ENCODE measurements around the gene TMEM245. TPM values are rescaled to one million over a fixed set of nuclear protein-coding genes. Genes with fewer than 3 reads are reported as not detected.
A peak's percentile ranks its signal among the peaks of the same experiment; 100 is the strongest.

The TMEM245 gene
- polyA plus RNA-seq, 2 of the 4 experiments (the other 2 are of a cell fraction), result 44.9 to 88.9 TPM

- WGBS (ENCODE audit: missing lambda C conversion rate), result 90% methylated on average over 4 of the region's 4 CpGs
- H3K27ac ChIP-seq, result no peak overlapping the region
- no peak for ATAC-seq
- ChIA-PET CTCF (interaction anchor here (0.6 to 1.3 kb wide), 2 partner anchors 50 to 1556 kb away, joined by 3 read pairs; no protein-coding TSS in a partner anchor), POLR2A (no interaction called here)
- no peak for DNase-seq (ENCODE audit: low read depth in 1 of 2, low spot score in 1 of 2)
- peaks cover 6% of the 10 kb centered on the region; the same call in 2 of the 3 replicates for H3K4me1 ChIP-seq
- no peak for TF ChIP-seq BHLHE40 (IDR thresholded peaks at IDR 0.05; ENCODE audit: low read depth, low read length)
- TF ChIP-seq CHD2 (IDR thresholded peaks at IDR 0.05; ENCODE audit: low read length, partially characterized antibody), result no peak
- no peak for TF ChIP-seq HDAC2 (IDR thresholded peaks at IDR 0.05)
- no peak for TF ChIP-seq HOXB5 (CRISPR knock-in tag; IDR thresholded peaks at IDR 0.05)
- no peak for TF ChIP-seq MAZ (IDR thresholded peaks at IDR 0.05; ENCODE audit: borderline replicate concordance, low read depth, low read length)
- TF ChIP-seq MYC (IDR thresholded peaks at IDR 0.05; ENCODE audit: borderline replicate concordance, low read length), result no peak
- TF ChIP-seq, protein P1, sequence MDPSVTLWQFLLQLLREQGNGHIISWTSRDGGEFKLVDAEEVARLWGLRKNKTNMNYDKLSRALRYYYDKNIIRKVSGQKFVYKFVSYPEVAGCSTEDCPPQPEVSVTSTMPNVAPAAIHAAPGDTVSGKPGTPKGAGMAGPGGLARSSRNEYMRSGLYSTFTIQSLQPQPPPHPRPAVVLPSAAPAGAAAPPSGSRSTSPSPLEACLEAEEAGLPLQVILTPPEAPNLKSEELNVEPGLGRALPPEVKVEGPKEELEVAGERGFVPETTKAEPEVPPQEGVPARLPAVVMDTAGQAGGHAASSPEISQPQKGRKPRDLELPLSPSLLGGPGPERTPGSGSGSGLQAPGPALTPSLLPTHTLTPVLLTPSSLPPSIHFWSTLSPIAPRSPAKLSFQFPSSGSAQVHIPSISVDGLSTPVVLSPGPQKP (IDR thresholded peaks at IDR 0.05; ENCODE audit: low read depth, low read length), result no peak
- FAIRE-seq, result no peak
- H3K9me3 ChIP-seq, result peaks cover 13% of the 10 kb centered on the region; the same call in 2 of the 3 replicates
- no peak overlapping the region for H3K4me2 ChIP-seq
- no peak overlapping the region for H3K4me3 ChIP-seq
Observed at GRCh38 chr9:109002141-109002540, 117.6 kb downstream of the TMEM245 start.

DNA sequence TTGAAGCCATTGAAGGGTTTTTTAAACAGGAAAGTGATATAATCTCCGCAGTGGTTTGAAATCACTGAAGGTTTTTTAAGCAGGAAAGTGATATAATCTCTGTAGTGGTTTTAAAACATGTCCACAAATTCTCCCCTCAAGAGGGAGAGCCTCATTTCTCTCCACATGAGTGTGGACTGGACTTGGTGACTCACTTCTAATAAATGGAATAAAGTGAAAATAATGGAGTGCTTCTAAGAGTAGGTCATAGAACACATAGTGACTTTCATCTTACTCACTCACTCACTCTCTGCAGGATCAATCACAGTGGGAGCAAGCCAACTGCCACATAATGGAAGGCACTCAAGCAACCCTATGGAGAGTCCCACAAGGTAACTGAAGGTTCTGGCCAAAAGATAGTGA is 118.5 kb downstream of the TMEM245 start:
- Histone ChIP-seq H3K27ac (peak overlapping the region in 1 of 2 experiments; percentile 0; a peak in 1 of 6 replicates), H3K4me3 (no peak overlapping the region), H3K9me3 (peaks cover 13% of the 10 kb centered on the region; the same call in 2 of the 3 replicates), H3K4me1 (peaks cover 6% of the 10 kb centered on the region; the same call in 2 of the 3 replicates), H3K4me2 (peak overlapping the region; percentile 29; the same call in 2 of the 3 replicates)
- FAIRE-seq (no peak), ATAC-seq (peak; percentile 78 to 90), DNase-seq (ENCODE audit: low read depth in 1 of 2, low spot score in 1 of 2) (peak; percentile 43 to 47)
- TF ChIP-seq PBX3 (IDR thresholded peaks at IDR 0.05) (no peak), GATA3 (IDR thresholded peaks at IDR 0.05; ENCODE audit: borderline replicate concordance) (peak; percentile 26; the same call in 1 of the 2 replicates), ZSCAN20 (CRISPR knock-in tag; IDR thresholded peaks at IDR 0.05) (no peak), FOSL2 (IDR thresholded peaks at IDR 0.05) (no peak), FOSL2 (CRISPR knock-in tag; IDR thresholded peaks at IDR 0.05) (peak; percentile 54)
- ChIA-PET POLR2A (no interaction called here), CTCF (interaction anchor here (1.3 kb wide), 1 partner anchor 49 kb away, joined by 3 read pairs; no protein-coding TSS in a partner anchor)
- 78% methylated on average over 1 of the region's 1 CpG for WGBS (ENCODE audit: missing lambda C conversion rate)

- Histone ChIP-seq H3K4me1 (peaks cover 6% of the 10 kb centered on the region; the same call in 2 of the 3 replicates), H3K9me3 (no peaks in the 10 kb centered on the region), H3K27ac (no peak overlapping the region), H3K4me2 (no peak overlapping the region), H3K4me3 (no peak overlapping the region)
- FAIRE-seq (no peak), ATAC-seq (no peak), DNase-seq (ENCODE audit: low read depth in 1 of 2, low spot score in 1 of 2) (no peak)
- ChIA-PET CTCF (interaction anchor here (1.2 to 1.3 kb wide), 2 partner anchors 12 to 40 kb away, joined by 3 read pairs; no protein-coding TSS in a partner anchor), POLR2A (no interaction called here)
- TF ChIP-seq, protein P2, sequence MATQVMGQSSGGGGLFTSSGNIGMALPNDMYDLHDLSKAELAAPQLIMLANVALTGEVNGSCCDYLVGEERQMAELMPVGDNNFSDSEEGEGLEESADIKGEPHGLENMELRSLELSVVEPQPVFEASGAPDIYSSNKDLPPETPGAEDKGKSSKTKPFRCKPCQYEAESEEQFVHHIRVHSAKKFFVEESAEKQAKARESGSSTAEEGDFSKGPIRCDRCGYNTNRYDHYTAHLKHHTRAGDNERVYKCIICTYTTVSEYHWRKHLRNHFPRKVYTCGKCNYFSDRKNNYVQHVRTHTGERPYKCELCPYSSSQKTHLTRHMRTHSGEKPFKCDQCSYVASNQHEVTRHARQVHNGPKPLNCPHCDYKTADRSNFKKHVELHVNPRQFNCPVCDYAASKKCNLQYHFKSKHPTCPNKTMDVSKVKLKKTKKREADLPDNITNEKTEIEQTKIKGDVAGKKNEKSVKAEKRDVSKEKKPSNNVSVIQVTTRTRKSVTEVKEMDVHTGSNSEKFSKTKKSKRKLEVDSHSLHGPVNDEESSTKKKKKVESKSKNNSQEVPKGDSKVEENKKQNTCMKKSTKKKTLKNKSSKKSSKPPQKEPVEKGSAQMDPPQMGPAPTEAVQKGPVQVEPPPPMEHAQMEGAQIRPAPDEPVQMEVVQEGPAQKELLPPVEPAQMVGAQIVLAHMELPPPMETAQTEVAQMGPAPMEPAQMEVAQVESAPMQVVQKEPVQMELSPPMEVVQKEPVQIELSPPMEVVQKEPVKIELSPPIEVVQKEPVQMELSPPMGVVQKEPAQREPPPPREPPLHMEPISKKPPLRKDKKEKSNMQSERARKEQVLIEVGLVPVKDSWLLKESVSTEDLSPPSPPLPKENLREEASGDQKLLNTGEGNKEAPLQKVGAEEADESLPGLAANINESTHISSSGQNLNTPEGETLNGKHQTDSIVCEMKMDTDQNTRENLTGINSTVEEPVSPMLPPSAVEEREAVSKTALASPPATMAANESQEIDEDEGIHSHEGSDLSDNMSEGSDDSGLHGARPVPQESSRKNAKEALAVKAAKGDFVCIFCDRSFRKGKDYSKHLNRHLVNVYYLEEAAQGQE (IDR thresholded peaks at IDR 0.05), result no peak
- TF ChIP-seq POLR2A (IDR thresholded peaks at IDR 0.05; ENCODE audit: low read length), result no peak
- no peak for TF ChIP-seq RNF2 (IDR thresholded peaks at IDR 0.05; ENCODE audit: borderline replicate concordance, low read depth)
- no peak for TF ChIP-seq SREBF2 (IDR thresholded peaks at IDR 0.05)
- TF ChIP-seq, protein P3, sequence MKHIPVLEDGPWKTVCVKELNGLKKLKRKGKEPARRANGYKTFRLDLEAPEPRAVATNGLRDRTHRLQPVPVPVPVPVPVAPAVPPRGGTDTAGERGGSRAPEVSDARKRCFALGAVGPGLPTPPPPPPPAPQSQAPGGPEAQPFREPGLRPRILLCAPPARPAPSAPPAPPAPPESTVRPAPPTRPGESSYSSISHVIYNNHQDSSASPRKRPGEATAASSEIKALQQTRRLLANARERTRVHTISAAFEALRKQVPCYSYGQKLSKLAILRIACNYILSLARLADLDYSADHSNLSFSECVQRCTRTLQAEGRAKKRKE (CRISPR knock-in tag; IDR thresholded peaks at IDR 0.05; ENCODE audit: low read depth), result no peak
- TF ChIP-seq NFE2L2 (conservative IDR thresholded peaks at IDR 0.05; ENCODE audit: low read length), result no peak
- TF ChIP-seq, protein P4, sequence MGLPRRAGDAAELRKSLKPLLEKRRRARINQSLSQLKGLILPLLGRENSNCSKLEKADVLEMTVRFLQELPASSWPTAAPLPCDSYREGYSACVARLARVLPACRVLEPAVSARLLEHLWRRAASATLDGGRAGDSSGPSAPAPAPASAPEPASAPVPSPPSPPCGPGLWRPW (IDR thresholded peaks at IDR 0.05), result no peak
- TF ChIP-seq JUNB (IDR thresholded peaks at IDR 0.05), result no peak
- no peak for TF ChIP-seq RAD21 (conservative IDR thresholded peaks at IDR 0.05 in 1 of 2, IDR thresholded peaks at IDR 0.05 in 1 of 2)
- TF ChIP-seq CEBPB (IDR thresholded peaks at IDR 0.05), result no peak
- no peak for TF ChIP-seq TP53 (CRISPR knock-in tag; IDR thresholded peaks at IDR 0.05)
- TF ChIP-seq EP300 (IDR thresholded peaks at IDR 0.05), result no peak
- no peak for TF ChIP-seq EHMT2 (IDR thresholded peaks at IDR 0.05; ENCODE audit: low read depth)
- no peak for TF ChIP-seq NPAS2 (CRISPR knock-in tag; IDR thresholded peaks at IDR 0.05; ENCODE audit: borderline replicate concordance)
- TF ChIP-seq, protein P5, sequence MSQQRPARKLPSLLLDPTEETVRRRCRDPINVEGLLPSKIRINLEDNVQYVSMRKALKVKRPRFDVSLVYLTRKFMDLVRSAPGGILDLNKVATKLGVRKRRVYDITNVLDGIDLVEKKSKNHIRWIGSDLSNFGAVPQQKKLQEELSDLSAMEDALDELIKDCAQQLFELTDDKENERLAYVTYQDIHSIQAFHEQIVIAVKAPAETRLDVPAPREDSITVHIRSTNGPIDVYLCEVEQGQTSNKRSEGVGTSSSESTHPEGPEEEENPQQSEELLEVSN (IDR thresholded peaks at IDR 0.05; ENCODE audit: borderline replicate concordance, low read depth), result no peak
- no peak for TF ChIP-seq ZNF302 (CRISPR knock-in tag; IDR thresholded peaks at IDR 0.05)
- WGBS (ENCODE audit: missing lambda C conversion rate), result 89% methylated on average over 1 of the region's 1 CpG
Observed at GRCh38 chr9:108997112-108997511, 122.6 kb downstream of the TMEM245 start.
